ENCODE results near the gene TSGA10IP. TPM values are rescaled to one million over a fixed set of nuclear protein-coding genes. Genes with fewer than 3 reads are reported as not detected.

TSGA10IP gene
- total RNA-seq, 1 experiment from 2014 or later: not detected

GRCh38 chr11:65968600-65969482 is 23.6 kb downstream of the TSGA10IP start:
- H3K79me2 ChIP-seq (ENCODE audit: insufficient read depth, low read length): peaks cover 30% of the 10 kb centered on the region
- ChIA-PET CTCF (no interaction called here), POLR2A (no interaction called here), RAD21 (ENCODE audit: low non-redundant PET in 1 of 2, low total read pairs in 2 of 2, uncharacterized antibody in 2 of 2, unreplicated experiment in 2 of 2) (no interaction called here)
- ATAC-seq (peak; percentile 47; the same call in 1 of the 2 replicates), DNase-seq (ENCODE audit: low read depth, low spot score) (no peak)
- H3K9me2 ChIP-seq (ENCODE audit: insufficient read depth): no peaks in the 10 kb centered on the region
- H3K27ac ChIP-seq (ENCODE audit: low read depth, low read length): no peak overlapping the region
- H2AFZ ChIP-seq (ENCODE audit: low read depth, low read length, poor library complexity, severe bottlenecking): no peak overlapping the region
- no peak overlapping the region for H3K4me2 ChIP-seq (ENCODE audit: low read length)
- no peaks in the 10 kb centered on the region for H3K4me1 ChIP-seq (ENCODE audit: control insufficient read depth in 1 of 2, insufficient read depth in 2 of 2, low read length in 2 of 2)
- H3K9me3 ChIP-seq (ENCODE audit: control insufficient read depth in 1 of 2, insufficient read depth in 1 of 2, low read depth in 1 of 2, low read length in 2 of 2): no peaks in the 10 kb centered on the region
- peaks cover 37 to 51% of the 10 kb centered on the region in 2 experiments; a peak in 3 of 4 replicates for H3K36me3 ChIP-seq (ENCODE audit: control insufficient read depth in 1 of 2, insufficient read depth in 2 of 2, low read length in 2 of 2)
- no peak for TF ChIP-seq YY1 (IDR thresholded peaks at IDR 0.05; ENCODE audit: extremely low read depth, insufficient replicate concordance, low read depth, low read length)
- no peak for TF ChIP-seq SIN3A (IDR thresholded peaks at IDR 0.05; ENCODE audit: low read depth)
- no peak for TF ChIP-seq EGR1 (IDR thresholded peaks at IDR 0.05; ENCODE audit: low read depth)
- TF ChIP-seq REST (IDR thresholded peaks at IDR 0.05; ENCODE audit: low read depth): no peak
- TF ChIP-seq ZNF274 (IDR thresholded peaks at IDR 0.05; ENCODE audit: low read depth, low read length): no peak
- TF ChIP-seq EZH2 (IDR thresholded peaks at IDR 0.05): no peak
- TF ChIP-seq CBX3 (IDR thresholded peaks at IDR 0.05; ENCODE audit: low read depth): no peak
- TF ChIP-seq POLR2AphosphoS5 (IDR thresholded peaks at IDR 0.05; ENCODE audit: low read depth, low read length): no peak
- no peak for TF ChIP-seq TCF7L2 (IDR thresholded peaks at IDR 0.05; ENCODE audit: borderline replicate concordance, extremely low read depth, insufficient read depth, insufficient read length)
- TF ChIP-seq FOSL1 (IDR thresholded peaks at IDR 0.05; ENCODE audit: low read depth): no peak
- TF ChIP-seq EZH2phosphoT487 (IDR thresholded peaks at IDR 0.05; ENCODE audit: borderline replicate concordance): no peak
- no peak for TF ChIP-seq ATF3 (IDR thresholded peaks at IDR 0.05)
- TF ChIP-seq ZBTB33 (IDR thresholded peaks at IDR 0.05; ENCODE audit: extremely low read depth, insufficient replicate concordance, low read length): no peak
- H3K4me3 ChIP-seq (replicated peaks in 1 of 2; ENCODE audit: low read depth in 1 of 2, low read length in 2 of 2): no peak overlapping the region
- intact Hi-C loops (cut with micrococcal nuclease): no loop called here
- no TSS peak for BruUV-seq (replicated peaks)
- no peak overlapping the region for H3K9ac ChIP-seq (ENCODE audit: low read length)
- H4K20me1 ChIP-seq (ENCODE audit: insufficient read depth): no peaks in the 10 kb centered on the region
- H3K27me3 ChIP-seq (ENCODE audit: insufficient read depth, low read length): no peaks in the 10 kb centered on the region
